ENCODE data around the gene TTC9B.

Gene TTC9B

GRCh38 chr19:40236026-40236355 lies 17.8 kb upstream of the TTC9B start:
- TF ChIP-seq CTCF (IDR thresholded peaks at IDR 0.05; ENCODE audit: extremely low read depth, missing control alignments), result no peak
- DNase-seq (ENCODE audit: low spot score), result no peak

GRCh38 chr19:40235238-40236025 lies 17.2 kb upstream of the TTC9B start:
- TF ChIP-seq CTCF (IDR thresholded peaks at IDR 0.05; ENCODE audit: extremely low read depth, missing control alignments), result no peak
- no peak for DNase-seq (ENCODE audit: low spot score)

GRCh38 chr19:40234429-40235237 lies 16.4 kb upstream of the TTC9B start:
- DNase-seq (ENCODE audit: low spot score), result no peak
- TF ChIP-seq CTCF (IDR thresholded peaks at IDR 0.05; ENCODE audit: extremely low read depth, missing control alignments), result no peak

- DNase-seq (ENCODE audit: low spot score), result no peak
- TF ChIP-seq CTCF (IDR thresholded peaks at IDR 0.05; ENCODE audit: extremely low read depth, missing control alignments), result no peak
These were observed 15.7 kb upstream of the TTC9B start for GRCh38 chr19:40233811-40234389.

- TF ChIP-seq CTCF (IDR thresholded peaks at IDR 0.05; ENCODE audit: extremely low read depth, missing control alignments), result no peak
- DNase-seq (ENCODE audit: low spot score), result no peak
These were observed 15.0 kb upstream of the TTC9B start for GRCh38 chr19:40232949-40233810.

GRCh38 chr19:40232479-40232878 lies 14.3 kb upstream of the TTC9B start:
- DNase-seq (ENCODE audit: low spot score), result no peak
- no peak for TF ChIP-seq CTCF (IDR thresholded peaks at IDR 0.05; ENCODE audit: extremely low read depth, missing control alignments)

Measured in GM20000 (cell line).